HG02981 (cell line): ENCODE data around the gene CD99.

Experiments
- ATAC-seq: cut with Tn5 transposase; IDR thresholded peaks from one replicate; pipeline ENCODE4 v1.9.1; 2021; ENCODE audit warnings: mild to moderate bottlenecking, moderate library complexity; ENCODE audit not compliant: unreplicated experiment

The CD99 gene

GRCh38 chrX:2697741-2698299 is 6.7 kb downstream of the CD99 start:
- peak; percentile 40 for ATAC-seq

DNA sequence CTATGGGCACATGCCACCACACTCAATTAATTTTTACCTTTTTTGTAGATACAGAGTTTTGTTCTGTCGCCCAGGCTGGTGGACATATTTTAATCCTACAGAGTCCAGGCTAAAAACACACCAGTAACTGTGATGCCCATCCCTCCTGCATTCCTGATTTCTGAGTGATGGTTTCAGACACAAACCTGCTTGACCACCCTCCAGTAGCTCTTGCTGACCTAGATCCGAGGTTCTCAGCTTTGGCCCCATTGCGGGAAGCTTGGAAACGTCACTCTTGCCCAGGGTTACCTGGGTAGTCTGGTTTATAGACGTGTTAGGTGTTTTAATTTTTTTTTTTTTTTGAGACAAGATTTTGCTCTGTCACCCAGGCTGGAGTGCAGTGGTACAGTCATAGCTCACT is 7.5 kb downstream of the CD99 start:
- no peak for ATAC-seq

DNA sequence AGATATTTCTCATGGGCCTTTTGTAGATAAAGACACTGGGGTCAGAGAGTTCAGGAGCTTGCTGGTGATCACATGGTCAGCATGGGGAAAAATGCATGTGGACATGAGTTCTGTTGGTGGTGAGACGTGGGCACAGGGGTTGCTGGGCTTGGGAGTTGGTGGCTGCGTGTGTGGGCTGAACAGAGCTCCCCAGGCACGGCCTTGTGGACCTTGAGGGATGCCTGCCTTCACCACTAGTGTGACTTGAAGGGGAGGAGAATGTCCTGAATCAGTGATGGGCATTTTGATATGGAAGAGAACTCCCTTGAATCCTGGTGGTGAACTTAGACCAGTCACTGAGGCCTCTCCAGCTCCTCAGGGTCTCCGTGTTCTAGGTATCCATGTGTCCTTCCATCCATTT is 8.9 kb downstream of the CD99 start:
- ATAC-seq = no peak

DNA sequence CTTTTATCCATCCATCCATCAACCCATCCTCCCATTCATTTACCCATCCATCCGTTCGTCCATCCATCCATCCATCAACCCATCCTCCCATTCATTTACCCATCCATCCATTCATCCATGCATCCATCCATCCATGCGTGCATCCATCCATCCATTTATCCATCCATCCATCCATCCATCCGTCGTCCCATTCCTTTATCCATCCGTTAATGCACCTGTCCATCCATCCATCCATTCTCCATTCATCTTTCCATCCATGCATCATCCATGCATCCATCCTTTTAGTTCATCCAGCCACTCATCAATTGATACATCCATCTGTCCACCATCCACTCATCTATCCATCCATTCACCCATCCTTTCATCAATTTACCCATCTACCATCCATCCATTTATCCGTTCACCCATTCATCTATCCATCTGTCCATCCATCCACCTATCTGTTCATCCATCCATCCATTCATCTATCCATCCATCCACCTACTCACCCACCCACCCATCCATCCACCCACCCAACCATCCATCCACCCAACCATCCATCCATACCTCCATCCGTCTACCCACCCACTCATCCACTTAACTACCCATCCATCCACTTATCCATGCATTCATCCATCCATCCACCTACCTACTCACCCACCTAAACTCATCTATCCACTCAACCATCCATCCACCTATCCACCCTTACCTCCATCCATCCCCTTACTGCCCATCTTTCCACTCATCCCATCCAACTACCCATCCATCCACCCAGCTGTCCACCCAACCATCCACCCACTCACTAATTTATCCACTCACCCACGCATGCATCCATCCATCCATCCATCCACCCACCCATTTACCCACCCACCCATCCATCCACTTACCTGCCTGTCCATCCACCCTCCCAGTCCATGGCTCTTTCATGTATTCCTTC is 9.6 kb downstream of the CD99 start:
- ATAC-seq = no peak

DNA sequence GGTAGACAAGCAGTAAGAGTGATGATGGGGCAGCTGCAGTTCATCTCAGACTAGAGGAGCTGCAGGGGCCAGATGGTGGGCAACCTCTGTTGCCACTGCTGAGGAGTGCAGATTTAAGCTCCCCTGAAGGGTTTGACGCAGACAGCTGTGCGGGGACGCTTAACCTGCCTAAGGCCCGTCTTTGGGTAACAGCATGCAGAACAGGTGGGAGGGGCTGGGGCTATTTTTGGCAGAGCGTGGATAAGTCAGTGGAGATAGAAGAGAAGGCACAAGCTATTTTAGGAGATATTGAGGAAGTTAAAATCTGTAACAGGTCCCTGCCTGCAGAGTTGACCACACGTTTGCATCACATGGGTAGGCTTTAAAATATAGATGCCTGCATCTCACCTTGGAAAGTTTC is 10.5 kb downstream of the CD99 start:
- ATAC-seq = peak; percentile 17

- no peak for ATAC-seq
These were observed 12.9 kb downstream of the CD99 start for GRCh38 chrX:2703991-2704369.

- no peak for ATAC-seq
These were observed 14.1 kb downstream of the CD99 start for GRCh38 chrX:2705046-2705832.

DNA sequence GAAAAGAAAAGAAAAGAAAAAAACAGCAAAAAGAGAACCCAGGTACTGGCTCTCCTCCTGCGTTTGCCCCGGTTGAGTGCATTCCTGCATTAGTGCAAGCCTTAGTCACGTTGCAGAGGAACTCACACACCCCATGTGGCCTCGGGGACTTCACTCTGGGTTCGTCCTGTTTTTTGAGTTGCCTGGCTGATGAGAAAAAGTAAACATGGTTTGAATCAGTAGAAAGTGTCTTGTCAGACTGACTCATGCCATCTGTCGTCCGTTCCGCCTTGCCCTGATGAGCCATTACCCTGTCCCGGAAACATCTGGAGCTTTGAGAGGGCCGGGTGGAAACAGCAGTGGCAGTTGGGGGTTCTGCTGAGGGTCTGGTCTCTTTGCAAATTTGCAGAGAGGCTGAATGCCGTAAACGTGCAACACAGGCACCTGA is 16.3 kb downstream of the CD99 start:
- ATAC-seq = peak; percentile 87

DNA sequence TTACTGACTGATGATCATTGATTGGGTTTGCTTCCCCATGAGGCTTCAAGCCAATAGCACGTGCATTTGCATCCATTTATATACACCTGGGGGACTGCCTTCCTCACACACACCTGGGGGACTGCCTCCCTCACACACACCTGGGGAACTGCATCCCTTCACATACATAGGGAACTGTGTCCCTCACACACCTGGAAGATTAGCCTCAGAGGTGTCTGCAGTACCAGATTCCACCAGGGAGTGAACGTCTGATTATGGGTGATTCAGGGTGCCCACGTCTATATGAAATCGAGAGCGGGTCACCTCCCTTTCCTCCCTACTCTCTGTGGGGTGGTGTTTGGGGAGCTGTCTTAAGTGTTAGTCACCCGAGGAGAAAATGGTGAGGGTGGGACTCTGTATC is 16.9 kb downstream of the CD99 start:
- ATAC-seq = no peak

DNA sequence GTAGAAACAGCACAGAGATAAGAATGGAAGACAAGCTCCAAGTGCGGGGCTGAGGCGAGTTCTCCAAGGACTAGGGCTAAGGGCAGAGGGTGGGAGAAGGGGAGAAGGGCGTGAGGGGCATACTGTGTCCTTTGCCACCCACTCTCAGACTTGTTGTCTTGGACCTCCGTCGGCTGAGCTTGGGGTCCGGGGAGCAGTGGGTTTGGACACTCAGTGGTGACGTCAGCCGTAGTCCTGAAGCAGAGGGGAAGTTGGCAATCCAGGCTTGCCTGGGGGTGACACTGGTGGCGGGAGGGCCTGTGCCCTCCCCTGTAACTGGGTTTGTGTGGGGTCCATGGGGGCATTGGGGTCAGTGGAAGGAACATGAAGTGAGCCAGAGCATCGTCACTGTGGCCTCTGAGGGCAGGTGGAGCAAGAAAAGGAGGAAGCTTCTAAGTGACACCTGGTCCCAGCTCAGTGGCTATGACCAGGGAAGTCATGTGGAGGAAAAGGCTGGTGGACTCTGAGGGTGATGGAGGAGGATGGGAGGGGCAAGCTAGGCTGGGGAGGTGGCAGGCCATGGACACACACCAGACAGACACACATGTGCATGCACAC is 17.6 kb downstream of the CD99 start:
- ATAC-seq = no peak

- ATAC-seq = no peak
These were observed 18.5 kb downstream of the CD99 start for GRCh38 chrX:2709556-2709955.

GRCh38 chrX:2710041-2710840 is 19.1 kb downstream of the CD99 start:
- peak; percentile 19 for ATAC-seq

DNA sequence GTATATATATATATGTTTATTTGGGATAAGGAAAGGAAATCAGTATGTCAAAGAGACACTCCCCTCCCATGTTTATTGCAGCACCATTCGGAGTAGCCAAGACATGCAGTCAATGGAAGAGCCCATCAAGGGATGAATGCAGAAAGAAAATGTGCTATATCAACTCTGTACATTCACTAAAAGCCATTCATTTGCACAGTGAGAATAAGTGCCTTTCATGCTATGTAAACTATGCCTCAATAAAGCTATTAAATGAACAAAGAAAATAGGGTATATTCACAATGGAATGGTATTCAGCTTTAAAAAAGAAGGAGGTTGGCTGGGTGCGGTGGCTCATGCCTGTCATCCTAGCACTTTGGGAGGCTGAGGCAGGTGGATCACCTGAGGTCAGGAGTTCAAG is 20.3 kb downstream of the CD99 start:
- no peak for ATAC-seq

DNA sequence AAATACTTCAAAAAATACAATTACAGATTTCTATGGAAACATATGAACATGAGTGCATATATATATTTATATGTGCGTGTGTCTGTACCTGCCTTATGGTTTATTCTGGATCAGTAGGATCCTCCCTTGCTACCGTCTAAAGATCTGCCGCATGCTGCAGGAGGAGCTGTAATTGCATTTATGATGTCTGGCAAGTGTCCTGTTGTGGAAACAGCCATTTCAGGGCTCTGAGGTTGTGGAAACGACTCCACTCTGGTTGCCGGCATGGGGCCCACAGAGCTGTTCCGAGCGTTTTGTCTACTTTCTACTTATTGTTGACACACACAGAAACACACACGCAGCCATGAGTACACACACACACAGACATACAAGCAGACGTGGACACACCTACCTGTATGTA is 21.3 kb downstream of the CD99 start:
- no peak for ATAC-seq

GRCh38 chrX:2712890-2713840 is 22.1 kb downstream of the CD99 start:
- ATAC-seq = no peak

DNA sequence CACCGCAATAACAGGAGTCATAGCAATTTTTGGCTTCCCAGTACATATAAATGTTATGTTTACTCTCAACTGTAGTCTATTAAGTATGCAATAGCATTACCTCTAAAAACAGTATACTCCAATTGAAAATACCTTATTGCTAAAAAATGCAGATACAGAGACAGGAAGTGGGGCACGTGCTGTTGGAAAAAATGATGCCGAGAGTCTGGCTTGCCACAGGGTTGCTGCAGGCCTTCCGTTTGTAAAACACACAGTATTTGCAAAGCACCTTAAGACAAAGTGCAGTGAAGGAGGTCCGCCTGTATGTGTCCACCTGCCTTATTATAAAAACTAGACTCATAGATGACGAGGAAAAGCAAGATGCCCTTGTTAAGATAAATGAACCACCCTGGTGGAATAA is 23.5 kb downstream of the CD99 start:
- ATAC-seq = no peak

DNA sequence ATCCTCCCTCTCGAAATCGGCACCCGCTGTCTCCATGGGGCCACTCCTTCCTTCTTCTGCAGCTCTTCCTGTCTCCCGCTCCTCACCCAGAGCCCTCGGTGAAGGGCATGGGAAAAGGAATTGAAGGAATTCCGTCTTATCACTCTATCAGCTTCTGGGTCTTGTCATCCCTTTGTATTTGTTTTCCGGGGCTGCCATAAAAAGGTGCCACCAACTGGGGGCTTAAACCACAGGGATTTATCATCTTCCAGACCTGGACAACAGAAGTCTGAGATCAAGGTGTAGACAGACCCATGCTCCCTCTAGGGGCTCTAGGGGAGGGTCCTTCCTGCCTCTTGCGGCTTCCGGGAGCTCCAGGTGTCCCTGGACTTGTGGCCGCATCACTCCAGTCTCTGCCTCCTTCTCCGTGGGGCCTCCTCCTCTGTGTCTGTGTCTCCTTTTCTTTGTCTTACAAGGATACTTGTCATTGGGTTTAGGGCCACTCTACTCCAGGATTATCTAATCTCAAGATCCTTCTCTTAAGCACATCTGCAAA is 24.0 kb downstream of the CD99 start:
- ATAC-seq = no peak

GRCh38 chrX:2717312-2717711 is 26.2 kb downstream of the CD99 start:
- no peak for ATAC-seq

DNA sequence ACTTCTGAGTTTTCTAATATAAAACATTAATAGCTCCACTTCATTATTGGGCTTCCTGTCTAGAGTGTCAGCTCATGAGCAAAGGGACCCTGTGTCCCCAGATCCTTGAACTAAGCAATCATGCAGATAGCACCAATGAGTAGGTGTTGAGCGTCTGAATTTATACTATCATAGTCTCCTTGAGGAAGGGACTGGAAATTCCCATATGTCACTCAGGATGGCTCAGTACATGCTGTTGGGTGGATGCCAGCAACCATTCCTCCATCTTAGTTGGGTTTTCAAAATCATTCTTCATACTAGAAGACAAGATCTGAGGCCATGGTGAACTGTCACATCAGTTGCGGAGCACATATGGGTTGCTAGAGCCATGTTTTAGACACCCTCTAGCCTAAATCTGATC is 27.7 kb downstream of the CD99 start:
- no peak for ATAC-seq
